WI38 (cell line): ENCODE data around the gene CRYM.

Source experiments
- H3K4me3 ChIP-seq: 2 replicates; pipeline ENCODE4 v1.5.1; 2011; ENCODE audit warnings: low read depth, mild to moderate bottlenecking, control low read depth, low read length
- CTCF ChIP-seq: IDR thresholded peaks from 2 replicates; pipeline ENCODE4 v1.5.1; 2012; ENCODE audit warnings: low read depth, mild to moderate bottlenecking, control low read depth, low read length

Gene CRYM

GRCh38 chr16:21235199-21235585 is 42.9 kb downstream of the CRYM start:
- no peak for TF ChIP-seq CTCF
- no peak overlapping the region for H3K4me3 ChIP-seq

GRCh38 chr16:21233521-21234150 is 44.5 kb downstream of the CRYM start, which contains the start of gene ANKS4B:
Gene ANKS4B (plus strand): TSS chr16:21233699. CDS start chr16:21233738, 39 bp downstream.
- no peak within 1 kb of the TSS for H3K4me3 ChIP-seq
- no peak for TF ChIP-seq CTCF

- TF ChIP-seq CTCF: no peak
- H3K4me3 ChIP-seq: no peak overlapping the region
Measured at GRCh38 chr16:21233045-21233520, 45.0 kb downstream of the CRYM start.

- no peak for TF ChIP-seq CTCF
- no peak overlapping the region for H3K4me3 ChIP-seq
Measured at GRCh38 chr16:21228361-21228872, 49.7 kb downstream of the CRYM start.

GRCh38 chr16:21227866-21228265 is 50.2 kb downstream of the CRYM start:
- no peak for TF ChIP-seq CTCF
- H3K4me3 ChIP-seq: no peak overlapping the region

- TF ChIP-seq CTCF: no peak
Measured at GRCh38 chr16:21226749-21227148, 51.3 kb downstream of the CRYM start.

GRCh38 chr16:21224800-21225199 is 53.3 kb downstream of the CRYM start:
- no peak overlapping the region for H3K4me3 ChIP-seq
- no peak for TF ChIP-seq CTCF

More at GRCh38 chr16:21226749-21227148, 51.3 kb downstream of the CRYM start:
- H3K4me3 ChIP-seq: no peak overlapping the region
